ENCODE results near the gene HEBP2.
A peak's percentile ranks its signal among the peaks of the same experiment; 100 is the strongest.
"Not testable (repeated sequence)": the region's sequence is repeated elsewhere in the genome, so short reads cannot be mapped to it uniquely, and the experiment has no call there.

The HEBP2 gene

DNA sequence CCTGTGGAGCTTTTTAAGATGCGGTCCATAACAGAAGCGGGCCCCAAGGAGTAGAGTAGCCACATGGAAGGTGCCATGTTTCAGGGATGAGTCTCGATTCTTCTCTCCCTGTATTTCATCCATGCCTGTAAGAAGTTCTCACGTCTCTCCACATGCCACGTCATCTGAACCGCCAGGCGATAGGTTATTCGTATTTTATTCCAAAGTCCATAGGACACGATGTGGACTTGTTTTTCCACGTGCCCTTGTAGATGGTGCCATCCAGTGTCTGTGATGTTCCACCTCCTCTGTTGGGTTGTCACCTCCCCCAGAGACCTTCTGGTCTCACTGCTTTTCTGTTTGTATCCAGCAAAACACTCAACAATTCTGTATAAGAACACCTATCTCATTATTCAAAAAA is 17.6 kb downstream of the HEBP2 start:
- DNase-seq (ENCODE audit: insufficient read length, low spot score) (no peak), FAIRE-seq (no peak)

DNA sequence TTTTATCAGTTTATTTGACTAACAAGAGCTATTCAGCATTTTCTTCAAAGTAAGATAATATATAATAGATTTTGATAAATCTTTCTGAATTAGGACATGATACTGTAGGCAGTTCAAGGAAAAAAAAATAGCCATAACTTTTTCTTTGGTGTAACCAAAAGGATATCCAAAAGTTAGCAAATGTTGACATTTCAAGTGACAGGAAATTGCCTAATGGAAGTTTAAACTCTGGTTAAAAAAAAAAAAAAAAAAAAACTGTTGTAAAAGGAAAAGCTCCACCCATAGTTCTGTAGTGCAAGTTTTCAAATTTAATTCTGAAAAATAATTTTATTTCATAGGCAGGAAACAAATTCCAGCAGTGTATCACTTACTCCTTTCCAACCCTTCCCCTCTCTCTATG is 18.8 kb downstream of the HEBP2 start:
- FAIRE-seq (no peak), DNase-seq (ENCODE audit: insufficient read length, low spot score) (no peak)

DNA sequence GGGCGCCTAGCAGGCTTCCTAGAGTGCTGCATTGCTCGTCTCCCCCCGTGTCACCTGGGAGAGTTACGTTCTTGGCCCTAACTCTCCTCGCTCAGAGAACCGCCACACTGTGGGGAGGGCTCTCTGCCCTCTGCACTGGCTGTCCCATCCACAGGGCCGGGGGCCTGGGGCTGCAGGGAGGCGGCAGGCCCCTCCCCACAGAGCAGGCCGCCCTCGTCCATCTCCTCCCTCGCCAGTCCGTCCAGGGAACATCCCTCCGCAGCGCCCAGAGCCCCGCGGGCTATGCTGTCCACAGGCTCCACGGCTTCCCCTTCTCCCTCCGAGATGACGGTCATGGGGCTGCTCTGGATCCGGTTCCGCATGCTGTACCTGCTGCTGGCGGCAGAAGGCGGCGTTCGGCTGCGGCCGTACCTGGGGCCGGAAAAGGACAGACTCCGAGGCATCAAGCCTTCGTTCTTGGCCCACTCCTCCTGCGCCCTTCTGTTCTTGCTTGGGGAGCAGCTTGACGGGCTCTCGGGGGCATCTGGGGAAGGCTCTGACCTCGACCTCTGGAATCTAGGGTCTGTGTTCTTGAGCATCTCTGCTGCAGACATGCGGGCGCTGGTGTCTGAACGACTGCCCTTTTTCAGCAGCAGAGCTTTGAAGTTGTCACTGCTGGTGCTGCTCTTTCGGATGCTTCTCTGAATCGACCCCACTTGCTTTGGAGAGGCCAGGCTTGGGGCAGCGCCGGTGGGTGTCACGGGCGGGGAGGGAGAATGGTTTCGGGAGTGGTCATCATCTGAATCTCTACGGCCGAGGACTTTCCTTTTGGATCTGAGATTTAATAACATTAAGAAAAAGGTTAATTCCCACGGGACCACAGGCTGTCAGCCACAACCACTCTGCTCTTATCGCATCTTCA is 20.2 kb downstream of the HEBP2 start:
- no peak for DNase-seq (ENCODE audit: insufficient read length, low spot score)
- FAIRE-seq, result no peak

DNA sequence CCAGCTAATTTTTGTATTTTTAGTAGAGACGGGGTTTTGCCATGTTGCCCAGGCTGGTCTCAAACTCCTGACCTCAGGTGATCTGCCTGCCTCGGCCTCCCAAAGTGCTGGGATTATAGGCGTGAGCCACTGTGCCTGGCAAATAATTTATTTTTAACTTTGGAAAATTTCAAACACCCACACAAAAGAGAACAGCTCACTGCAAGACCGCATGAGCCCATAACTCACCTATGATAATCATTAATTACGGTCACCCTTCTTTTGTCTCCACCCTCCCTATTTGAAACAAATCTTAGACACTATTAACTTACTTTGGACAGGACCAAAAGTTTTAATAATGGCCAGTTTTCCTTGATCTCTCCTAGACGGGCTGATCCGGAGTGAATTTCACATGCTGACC is 21.2 kb downstream of the HEBP2 start:
- not testable (repeated sequence) for DNase-seq (ENCODE audit: insufficient read length, low spot score); FAIRE-seq

DNA sequence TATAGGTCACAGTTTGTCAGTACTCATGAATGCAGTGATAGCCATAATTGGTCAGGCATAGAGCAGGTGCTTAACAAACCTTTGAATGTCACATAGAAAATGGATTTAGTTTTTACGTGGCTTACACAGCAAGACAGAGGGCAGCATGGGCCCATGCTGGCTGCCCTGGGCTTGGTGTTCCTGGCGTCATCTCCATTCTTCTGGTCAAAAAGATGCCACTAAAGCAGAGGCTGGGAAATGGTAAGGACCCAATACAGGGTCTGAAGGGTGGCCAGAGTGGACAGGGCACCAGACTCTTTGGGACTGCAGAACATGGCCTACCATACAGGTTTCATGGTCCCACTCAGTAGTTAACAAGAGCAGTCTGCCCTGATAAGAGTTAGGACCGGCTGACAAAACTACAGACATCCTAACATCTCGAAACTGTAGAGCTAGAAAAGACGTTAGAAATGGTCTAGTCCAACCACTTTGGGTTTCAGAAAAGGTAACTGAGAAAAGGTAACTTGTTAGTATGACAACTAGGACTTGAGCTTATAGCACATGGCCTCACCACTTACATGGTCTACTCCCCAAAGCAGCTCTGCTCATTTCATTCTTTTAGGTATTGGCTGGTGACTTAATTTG is 22.6 kb downstream of the HEBP2 start:
- DNase-seq (ENCODE audit: insufficient read length, low spot score) (no peak), FAIRE-seq (no peak)

DNA sequence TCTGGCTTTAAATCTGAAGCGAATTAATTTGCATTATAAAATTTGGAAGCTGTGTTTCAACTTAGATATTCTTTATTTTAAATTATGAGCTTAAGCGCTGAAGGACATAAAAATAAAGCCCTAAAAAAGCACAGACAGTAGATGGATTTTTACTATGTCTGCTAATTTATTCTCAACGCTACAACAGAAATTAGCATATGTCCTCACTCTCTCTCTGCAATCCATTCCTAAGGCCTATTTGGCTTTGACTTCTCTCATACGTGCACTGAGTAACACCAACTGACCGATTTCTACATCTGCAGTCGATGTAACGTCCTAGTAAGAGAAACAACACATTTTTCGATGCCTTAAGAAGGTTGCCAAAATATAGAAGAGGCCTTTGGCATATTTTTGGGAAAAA is 23.7 kb downstream of the HEBP2 start:
- FAIRE-seq (no peak), DNase-seq (ENCODE audit: insufficient read length, low spot score) (no peak)

DNA sequence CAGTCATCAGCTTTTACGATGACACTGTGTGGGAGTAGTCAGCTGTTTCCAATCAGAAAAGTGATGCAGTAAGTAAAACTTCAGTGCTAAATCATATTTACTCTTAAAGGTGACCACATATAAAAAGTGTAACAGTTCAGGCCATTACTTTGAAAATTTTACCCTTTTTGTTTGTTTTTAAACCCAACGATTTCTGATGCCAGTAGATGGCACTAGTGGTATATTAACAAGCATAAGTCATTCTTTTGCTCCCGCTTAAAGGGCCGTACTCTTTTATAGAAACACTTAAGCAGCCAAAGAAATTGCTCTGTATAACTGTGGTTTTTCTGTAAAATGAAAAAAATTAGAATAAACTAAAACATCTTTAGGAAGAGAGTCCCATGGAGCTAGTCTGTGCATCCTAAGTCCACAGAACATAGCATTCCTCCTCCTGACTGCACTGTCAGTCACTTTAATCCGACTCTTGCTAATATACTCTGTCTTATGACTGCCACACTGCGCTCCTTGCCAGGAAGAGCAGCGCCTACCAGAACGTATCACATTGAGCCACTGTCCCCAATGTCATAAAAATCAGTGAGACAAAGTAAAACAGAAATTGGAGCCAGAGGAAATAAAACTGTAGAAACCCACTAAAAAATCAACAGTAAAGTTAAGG is 25.0 kb downstream of the HEBP2 start:
- peak; percentile 62 for FAIRE-seq

DNA sequence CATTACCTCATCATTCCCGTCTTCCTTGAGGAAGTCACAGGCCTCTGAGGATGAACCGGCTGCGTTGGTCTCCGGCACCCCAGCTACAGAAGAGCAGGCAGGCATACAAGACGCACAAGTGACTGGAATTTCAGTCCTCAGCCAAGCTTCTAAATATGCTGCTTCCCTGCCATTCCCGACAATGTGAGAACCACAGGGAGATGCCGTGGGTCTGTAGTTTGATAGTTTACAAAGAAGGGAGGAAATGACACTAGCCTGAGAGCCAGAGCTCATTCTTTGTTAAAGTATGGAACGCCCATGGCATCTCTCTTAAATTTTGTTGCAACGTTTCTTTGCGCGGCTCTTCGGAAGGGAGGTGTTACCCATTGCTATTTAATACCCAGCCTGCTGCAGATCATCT is 25.7 kb downstream of the HEBP2 start:
- FAIRE-seq (no peak), DNase-seq (ENCODE audit: insufficient read length, low spot score) (no peak)

More for the DNA sequence above, 25.0 kb downstream of the HEBP2 start:
- peak; percentile 35 for DNase-seq (ENCODE audit: insufficient read length, low spot score)

DNA sequence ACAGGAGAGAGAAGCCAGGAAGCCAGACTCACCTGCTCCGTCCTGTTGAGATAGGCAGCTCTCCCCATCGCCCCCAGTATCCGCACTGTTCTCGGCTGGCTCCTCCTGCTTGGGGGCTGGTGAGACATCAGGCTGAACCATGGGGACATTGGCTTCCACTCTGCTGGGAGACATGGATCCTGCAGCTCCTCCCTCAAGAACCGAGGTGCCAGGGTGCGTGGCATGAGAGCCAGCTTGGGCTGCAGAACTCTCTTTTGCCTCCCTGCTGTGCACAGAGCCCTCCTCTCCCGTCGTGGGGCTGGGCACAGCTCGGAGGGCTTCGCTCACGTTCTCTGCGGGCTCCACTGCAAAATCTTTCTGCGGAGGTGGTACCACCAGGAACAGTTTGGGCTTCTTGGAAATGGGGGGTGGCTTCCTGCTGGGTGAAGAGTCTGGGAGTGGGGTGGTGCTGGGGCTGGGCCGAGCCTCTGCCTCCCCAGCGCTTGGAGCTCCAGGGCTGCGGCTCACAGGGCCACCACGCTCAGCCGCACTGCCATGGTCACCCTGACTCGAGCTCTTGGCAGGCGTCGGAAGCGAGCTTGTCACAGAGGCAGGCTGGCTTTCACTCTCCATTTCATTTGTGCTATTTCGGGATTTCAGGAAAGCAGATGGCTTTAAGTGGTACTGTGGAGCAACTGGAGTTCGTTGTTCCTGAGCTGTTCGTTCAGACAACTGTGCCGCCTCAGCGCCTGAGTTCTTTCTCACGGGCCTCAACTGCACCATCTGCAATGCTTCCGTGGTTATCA is 26.5 kb downstream of the HEBP2 start:
- FAIRE-seq, result no peak
- DNase-seq (ENCODE audit: insufficient read length, low spot score), result no peak

DNA sequence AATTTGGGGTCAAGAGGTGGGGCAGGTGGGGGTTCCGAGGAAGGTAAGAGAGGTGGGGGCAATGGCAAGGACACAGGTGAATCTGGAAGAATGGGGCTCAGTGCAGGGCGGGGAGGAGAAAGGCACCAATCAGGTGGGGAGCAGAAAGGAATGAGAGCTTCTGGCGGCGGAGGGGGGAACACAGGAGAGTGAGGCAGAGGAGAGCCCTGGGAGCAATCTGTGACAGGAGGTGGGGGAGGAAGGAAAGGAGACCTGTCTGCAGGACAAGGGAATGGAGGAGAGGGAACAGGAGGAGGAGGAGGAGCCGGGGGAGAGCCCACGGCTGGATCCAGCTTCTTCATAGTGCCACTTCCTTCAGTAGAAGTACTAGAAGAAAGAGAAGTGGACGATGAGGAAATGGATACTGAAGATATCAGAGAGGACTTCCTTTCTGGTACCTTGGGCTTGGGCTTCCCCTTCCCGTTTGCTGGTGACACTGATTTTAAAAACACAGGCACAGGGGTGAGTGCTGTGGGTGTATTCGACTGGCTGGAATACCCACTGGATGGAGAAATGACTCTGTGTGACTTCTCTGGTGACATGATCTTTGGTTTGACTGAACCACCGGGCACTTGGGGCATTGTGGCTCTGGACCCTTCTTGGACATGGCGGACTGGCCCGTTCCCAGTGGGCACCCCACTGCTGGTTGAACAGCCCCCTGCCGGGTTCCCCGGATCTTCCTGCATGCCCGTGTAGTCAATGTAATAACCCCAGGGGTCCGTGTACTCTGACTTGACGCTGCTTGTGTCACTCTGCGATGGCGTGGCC is 27.4 kb downstream of the HEBP2 start:
- DNase-seq (ENCODE audit: insufficient read length, low spot score), result no peak
- no peak for FAIRE-seq

DNA sequence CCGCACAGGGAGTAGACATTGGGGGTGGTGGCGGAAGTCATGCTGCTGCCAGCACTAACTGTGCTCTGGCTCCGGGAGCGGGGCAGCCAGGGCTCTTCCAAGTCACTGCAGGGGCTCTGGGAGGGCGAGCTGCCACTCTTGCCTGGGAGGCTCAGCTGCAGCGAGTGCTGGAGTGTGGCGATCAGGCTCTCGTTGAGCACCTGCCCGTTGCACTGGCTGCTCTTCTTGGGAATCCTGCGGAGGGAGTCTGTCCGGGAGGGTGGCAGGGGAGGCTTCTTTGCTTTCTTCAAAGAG is 28.0 kb downstream of the HEBP2 start:
- FAIRE-seq, result no peak
- DNase-seq (ENCODE audit: insufficient read length, low spot score), result no peak

DNA sequence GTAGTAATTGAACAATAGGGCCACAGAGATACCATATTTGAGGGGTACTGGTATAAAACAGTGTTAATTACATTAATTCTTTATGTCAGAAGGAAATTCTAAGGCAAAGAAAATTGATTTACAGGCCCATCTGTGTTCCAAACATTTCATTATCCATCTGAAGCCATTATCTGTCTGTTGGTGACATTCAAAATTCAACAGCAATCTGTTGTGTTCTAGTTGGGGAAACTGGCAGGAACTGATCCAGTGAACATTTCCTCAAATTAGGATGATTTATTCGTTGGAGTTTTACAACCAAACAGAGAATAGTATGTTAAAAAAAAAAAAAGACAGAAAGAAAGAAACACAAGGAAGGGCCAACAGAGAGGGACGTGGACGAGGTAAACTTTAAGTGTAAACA is 30.1 kb downstream of the HEBP2 start:
- FAIRE-seq, result no peak
- no peak for DNase-seq (ENCODE audit: insufficient read length, low spot score)

DNA sequence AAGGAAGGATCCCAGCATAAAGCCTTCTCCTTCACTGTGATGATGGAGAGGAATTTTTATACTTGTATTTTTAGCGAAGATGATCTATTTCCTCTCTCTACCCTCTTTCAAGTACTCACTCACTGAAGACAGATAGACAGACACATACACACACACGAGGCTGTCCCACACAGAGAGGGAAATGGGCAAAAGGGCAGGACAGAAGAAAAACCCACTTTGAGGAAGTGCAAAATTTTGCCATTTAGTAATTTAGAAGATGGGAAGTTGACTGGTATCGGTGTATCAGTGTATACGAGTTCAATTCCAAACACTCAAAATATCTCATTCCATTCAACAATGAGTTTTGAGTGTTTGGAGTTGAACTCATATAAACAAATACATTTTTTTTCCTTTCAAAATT is 30.9 kb downstream of the HEBP2 start:
- FAIRE-seq, result no peak
- no peak for DNase-seq (ENCODE audit: insufficient read length, low spot score)

DNA sequence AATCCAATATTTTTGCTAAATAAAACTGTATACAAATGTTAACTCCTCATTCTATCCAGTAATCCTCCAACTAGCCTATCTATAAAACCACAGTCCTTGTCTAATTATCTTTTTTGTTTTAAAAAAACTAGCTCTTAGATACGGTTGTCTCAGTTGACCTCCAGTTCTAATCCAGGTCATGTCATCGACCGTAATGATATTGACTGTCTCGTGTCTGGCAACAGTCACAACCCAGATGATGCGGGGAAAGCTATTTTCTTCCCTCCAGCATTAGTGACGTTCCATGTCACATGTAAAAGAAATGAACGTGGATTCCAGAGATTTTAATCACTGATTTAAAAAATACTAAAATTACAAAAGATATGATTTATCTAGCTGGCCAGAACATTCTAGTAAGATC is 35.5 kb downstream of the HEBP2 start:
- FAIRE-seq, result no peak
- DNase-seq (ENCODE audit: insufficient read length, low spot score), result no peak

DNA sequence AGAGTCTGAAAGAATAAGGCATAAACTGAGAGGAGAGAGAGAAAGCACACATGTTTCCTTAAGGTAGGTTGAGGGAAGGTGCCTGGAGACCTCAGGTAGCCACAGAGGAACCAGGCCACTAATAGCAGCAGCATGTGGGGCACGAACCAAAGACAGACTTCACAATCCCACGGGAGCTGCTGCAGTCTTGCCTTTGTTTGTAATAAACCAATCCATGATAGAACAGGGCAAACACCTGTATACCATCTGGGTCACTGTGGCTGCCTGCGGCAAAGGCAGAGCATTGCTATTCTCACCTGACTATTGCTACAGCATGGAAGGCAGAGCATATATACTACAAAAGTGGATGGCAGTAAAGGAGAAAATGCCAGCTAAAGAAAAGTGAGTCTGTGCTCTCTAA is 36.3 kb downstream of the HEBP2 start:
- FAIRE-seq, result no peak
- DNase-seq (ENCODE audit: insufficient read length, low spot score), result no peak

DNA sequence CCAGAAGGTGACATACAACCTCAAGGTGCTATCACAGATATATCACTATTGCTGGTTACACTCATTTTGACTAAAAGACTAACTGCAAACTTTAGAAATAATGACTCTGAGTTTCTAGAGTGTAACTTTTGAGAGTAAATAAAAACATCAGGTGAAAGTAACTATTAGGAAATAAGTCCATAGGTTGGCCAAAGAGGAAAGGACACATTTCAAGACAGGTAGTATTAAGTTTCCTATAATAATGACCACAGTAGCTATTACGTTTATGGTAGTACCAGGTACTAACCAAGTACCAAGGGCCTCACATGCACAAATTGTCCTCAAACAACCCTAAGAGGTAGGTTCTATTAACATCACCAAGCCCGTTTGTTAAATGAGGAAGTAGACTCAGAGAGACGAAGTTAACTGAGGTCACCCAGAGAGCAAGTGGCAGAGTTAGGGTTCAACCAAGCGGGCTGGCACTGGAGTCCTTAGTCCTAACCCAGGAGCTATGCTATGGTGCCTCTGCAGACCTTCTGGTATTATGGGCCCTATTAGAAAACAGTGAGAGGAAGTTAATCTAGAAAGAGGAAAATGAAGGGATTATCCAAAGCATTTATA is 36.8 kb downstream of the HEBP2 start:
- FAIRE-seq (no peak), DNase-seq (ENCODE audit: insufficient read length, low spot score) (no peak)

DNA sequence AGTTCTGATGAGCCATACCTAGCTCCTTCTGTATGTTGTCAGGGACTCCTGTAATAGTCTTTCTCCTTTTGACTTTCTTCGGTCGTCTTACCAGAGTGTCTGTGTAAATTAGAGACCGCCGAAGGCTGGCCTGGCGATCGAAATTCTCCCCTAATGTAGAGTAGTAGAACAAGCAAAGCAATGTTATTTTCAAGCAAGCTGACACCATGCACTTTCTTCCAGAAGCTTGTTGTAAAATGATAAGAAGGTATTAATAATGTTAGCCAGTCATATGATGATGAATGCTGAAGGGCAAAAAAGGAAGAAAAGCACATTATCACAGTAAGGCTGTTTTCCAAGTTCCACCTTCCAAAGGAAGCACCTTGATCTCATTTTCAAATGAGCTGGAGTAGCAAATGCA is 37.9 kb downstream of the HEBP2 start:
- DNase-seq (ENCODE audit: insufficient read length, low spot score), result no peak

DNA sequence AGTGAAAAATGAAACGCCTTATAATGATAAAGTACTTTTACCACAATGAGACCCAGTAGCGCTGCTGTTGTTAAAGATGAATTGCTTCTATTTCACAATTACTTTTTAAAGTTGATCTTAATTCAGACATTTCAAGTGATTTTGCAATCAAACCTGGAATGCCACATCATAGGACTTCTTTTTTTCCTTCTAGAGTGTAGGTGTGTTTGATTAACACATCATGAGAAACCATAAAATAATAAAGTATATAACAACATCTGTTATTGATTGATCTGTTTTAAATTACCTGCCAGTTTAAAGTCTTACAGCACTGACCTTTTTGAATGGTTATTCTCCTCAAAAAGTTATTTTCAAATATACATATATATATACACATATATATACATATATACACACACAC is 38.6 kb downstream of the HEBP2 start:
- FAIRE-seq (no peak), DNase-seq (ENCODE audit: insufficient read length, low spot score) (no peak)

More for the DNA sequence above, 37.9 kb downstream of the HEBP2 start:
- no peak for FAIRE-seq

DNA sequence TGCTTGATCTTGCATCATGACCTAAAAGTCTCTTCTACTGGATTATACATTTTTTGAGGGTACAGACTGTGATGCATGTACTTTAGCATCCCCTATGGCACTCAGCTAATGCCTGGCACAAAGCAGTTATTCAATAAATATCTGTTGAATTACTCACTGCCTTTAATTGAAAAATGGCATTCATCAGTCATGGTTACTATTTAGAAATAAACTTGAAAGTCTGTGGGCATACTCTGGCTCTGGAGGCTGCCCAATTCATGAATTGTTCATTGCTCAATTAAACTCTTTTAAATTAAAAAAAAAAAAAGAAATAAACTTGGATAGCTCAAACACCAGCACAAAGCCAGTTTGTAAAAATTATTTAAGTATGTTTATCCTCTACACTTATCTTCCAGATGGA is 40.0 kb downstream of the HEBP2 start:
- no peak for DNase-seq (ENCODE audit: insufficient read length, low spot score)
- FAIRE-seq, result no peak

DNA sequence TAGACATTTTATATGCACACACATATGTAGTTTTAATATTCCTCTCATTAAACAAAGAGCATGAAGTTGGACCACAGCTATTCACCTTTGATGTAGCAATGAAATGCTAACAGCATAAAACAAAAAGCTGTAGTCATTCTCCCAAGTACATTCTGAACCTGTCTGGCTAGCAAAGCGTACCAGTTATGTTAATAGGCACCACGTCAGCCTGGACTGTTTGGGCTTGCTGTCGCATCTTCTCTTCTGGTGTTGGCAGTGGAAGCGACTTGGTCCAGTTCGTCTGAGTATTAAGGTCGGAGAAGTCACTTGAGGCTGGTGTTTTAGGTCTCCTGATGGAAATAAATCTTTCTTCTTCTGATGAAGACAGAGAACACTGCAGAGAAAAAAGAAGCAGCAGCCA is 42.8 kb downstream of the HEBP2 start:
- DNase-seq (ENCODE audit: insufficient read length, low spot score) (no peak), FAIRE-seq (no peak)

All from HTR-8/SVneo (cell line).